GM19035 (cell line): Measurements from ENCODE around the gene TMEM109.
"Not testable (repeated sequence)": the region's sequence is repeated elsewhere in the genome, so short reads cannot be mapped to it uniquely, and the experiment has no call there.

Experiments used
- ATAC-seq: cut with Tn5 transposase; IDR thresholded peaks from one replicate; pipeline ENCODE4 v1.9.1; 2021; ENCODE audit not compliant: unreplicated experiment

Gene TMEM109

GRCh38 chr11:60909680-60910280 is 4.2 kb upstream of the TMEM109 start:
- ATAC-seq: not testable (repeated sequence)

GRCh38 chr11:60910281-60910687 is 3.7 kb upstream of the TMEM109 start:
- ATAC-seq: peak; percentile 35

- no peak for ATAC-seq
Measured at GRCh38 chr11:60910711-60911380, 3.1 kb upstream of the TMEM109 start.

DNA sequence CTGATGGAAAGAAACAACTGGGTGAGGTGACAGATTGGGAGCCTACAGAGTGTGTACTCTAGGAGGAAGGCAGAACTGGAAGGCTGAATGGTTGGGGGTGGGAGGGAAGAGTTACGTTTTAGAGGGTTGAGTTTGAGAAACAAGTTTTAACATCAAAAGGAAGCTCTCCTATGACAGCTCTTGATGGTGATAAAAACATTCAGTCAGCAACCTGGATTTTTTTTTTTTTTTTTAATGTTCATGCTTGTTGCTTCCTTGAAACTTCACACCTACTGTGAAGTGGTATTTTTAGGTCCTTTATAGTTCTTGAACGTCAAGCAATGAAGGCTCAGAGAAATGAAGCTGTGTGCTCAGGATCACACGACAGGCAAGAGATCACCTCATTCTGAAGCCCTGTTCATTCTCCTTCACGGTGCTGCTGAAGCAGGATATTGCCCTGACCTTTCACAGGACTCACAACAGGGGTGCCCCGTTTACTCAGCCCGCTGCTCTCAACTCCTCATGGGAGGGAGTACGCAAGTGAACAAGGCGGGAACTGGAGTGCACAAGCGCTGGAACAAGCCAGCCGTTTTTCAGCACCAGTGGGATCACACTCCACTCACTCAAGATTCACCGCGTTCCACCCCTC is 1.6 kb upstream of the TMEM109 start:
- no peak for ATAC-seq

- ATAC-seq: no peak
Measured at GRCh38 chr11:60912851-60913528, 968 bp upstream of the TMEM109 start.

- ATAC-seq: peak; percentile 4
Measured at GRCh38 chr11:60914633-60915247, 782 bp downstream of the TMEM109 start.

- peak; percentile 40 for ATAC-seq
Measured at GRCh38 chr11:60915248-60915914, 1.4 kb downstream of the TMEM109 start.

DNA sequence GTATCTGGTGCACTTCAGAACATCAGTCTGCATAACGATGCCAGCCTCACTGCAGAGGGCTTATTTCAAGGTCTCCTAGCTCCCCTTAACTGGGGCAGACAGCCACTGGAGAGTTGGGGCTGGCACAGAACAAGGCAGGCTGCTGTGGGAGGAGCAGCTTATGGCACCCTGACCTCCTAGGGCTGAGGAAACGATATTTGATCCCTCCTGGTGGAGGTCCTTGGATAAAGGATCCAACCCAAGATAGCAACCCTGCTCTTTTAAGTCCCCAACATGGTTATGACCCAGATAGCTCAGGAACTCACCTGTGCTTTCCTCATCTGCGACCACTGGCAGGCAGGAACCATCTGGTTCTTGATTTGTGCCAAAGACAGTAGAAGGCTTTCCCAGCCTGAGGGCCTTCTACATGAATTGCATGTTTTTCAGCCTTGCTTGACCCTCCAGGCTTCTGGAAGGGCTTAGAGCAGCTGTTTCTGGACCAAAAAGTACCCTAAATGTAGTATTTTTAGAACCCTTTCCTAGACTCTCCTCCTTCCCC is 2.8 kb downstream of the TMEM109 start:
- no peak for ATAC-seq

GRCh38 chr11:60917267-60917666 is 3.3 kb downstream of the TMEM109 start:
- no peak for ATAC-seq

DNA sequence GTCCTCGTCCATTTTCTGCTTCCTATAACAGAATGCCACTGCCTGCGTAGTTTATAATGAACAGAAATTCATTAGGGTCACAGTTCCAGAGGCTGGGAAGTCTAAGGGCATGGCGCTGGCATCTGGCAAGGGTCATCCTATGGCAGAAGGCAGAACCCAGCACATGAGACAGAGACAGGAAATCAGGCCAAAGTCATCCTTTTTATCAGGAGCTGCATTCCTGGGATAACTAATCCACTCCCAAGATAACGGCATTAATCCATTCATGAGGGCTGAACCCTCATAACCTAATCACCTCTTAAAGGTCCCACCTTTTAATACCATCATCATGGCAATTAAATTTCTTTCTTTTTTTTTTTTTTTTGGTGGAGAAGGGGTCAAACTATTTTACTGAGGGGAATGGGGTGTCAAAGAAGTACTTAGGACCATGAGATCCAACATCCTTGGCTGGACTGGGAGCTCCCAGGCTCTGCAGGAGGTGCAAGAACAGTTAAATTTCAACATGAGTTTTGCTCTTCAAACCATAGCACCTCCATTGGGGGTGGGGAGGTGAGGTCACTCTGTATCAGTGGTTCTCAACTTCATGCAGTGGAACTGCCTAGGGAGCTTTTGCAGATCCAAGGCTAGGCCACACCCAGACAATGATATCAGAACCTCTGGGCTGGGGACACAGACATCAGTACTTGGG is 4.4 kb downstream of the TMEM109 start:
- no peak for ATAC-seq

GRCh38 chr11:60918939-60919265 is 4.9 kb downstream of the TMEM109 start:
- ATAC-seq: no peak

DNA sequence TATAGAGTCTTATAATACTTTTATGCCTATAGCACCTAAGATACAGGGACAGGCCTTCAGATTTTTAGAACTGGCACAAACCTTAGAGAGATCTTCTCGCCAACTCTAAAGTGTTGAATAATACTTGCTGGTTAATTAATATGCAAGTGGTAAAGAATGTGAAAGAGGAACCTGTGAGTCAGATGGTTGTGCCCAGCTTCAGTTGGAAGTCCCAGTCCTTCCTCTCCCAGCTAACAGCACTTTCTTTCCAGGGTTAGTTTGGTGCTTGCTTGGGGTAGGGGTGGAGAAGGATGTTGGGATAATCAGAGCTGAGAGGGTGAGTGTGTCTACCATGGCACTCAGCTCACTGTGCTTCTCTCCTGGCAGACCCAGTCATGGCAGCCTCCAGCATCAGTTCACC is 5.4 kb downstream of the TMEM109 start:
- no peak for ATAC-seq

DNA sequence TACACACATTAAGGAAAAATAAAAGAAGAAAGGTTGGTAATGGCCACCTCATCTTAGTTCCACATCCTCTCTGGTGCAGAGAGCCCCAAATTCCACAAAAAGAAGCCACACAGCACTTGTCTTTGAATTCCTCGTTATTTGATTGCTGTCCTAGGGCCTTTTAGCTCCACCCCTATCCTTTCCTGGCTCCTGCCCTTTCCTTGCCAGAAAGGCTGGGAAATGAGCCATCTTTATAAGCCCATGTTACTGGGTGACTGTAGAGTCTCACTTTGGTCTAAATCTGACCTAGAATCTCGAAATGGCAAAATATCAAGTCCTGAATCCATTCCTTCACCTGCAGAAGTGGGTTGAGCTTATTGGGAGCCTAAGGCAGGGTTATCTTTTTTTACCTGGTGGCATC is 6.0 kb downstream of the TMEM109 start:
- ATAC-seq: no peak

DNA sequence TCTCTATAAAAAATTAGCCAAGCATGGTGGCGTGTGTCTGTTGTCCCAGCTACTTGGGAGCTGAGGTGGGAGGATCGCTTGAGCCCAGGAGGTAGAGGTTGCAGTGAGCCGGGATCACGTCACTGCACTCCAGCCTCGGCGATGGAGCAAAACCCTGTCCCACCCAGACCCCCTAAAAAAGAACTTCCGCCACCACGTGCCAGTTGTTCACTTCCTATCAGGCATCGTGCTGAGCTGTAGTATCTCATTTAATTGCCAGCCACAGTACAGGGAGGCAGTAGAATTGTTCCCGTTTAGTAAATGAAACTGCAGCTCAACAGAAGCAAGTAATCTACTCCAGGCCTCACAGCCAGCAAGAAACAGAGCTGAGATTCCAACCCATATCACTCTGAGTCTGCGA is 7.3 kb downstream of the TMEM109 start:
- no peak for ATAC-seq

GRCh38 chr11:60921777-60922335 is 7.9 kb downstream of the TMEM109 start:
- no peak for ATAC-seq

DNA sequence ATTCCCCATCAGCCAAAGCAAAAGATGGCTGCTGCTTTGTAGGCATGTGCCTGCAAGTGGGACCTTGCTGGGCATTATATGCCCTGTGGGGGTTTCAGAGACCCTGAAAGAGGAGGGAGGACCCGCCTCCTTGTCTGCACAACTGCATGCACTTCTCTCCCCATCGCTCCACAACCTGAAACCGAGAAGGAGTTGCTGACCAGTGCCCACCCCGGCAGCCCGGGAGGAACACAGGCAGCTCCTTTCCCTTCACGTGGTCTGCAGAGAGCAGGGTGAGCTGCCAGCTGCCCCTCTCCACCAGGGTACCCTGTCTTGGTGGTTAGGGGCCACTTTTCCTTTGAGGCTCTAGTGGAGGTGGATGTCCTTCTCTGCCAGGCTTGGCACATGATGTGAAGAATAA is 8.9 kb downstream of the TMEM109 start:
- ATAC-seq: no peak

DNA sequence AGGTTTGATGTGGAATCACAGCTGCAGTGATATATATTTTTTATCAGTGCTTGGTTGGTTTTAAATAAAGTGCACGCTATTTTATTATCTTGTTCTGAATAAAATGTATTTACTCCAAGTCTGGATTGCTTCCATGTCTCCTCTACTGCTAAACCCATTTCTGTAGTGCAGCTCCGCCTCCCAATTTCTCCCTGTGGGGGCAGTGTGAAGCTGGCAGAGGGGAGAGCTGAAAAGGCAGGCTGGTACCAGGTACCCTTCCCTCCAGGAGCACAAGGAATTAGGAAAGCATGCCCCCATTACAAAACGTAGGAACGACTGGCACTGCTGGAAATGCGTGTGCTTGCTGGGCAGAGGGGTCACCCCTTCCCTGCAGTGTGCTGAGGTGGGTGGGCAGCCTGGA is 9.4 kb downstream of the TMEM109 start:
- no peak for ATAC-seq

GRCh38 chr11:60923800-60924109 is 9.8 kb downstream of the TMEM109 start:
- ATAC-seq: no peak

DNA sequence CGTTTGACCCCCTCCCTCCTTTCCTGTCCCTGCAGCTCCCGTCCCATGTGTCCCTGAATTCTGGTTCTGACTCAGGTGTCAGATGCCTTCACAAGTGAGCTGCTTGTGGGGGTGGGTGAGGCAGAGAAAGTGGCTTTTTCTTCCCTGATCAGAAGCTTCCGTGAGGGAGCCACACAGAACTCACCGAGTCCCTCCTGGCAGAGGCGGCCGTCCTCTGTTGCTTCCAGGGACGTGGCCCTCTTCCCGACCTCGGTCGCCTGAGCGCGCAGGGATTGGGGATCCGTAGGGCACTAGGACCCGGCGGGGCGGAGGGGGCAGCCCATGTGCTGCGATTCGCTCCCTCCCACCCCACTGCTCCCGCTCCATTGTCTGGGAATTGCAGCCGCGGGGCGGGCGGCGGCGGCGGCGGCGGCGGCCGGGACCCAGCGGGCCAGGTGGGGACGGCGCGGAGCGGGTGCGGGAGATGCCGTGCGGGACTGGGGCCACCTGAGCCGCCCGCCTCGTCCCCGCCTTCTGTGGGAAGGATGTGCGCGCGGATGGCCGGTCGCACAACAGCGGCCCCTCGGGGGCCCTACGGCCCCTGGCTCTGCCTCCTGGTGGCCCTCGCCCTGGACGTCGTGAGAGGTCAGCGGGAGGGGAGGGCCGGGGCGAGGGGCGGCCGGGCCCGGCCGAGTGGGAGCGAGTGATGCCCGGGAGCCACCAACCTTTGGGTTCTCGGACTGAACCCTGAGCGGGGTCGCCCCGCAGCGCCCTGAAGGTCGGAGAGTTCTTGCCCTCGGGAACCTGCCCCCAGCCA is 10.3 kb downstream of the TMEM109 start, which contains the start of gene TMEM132A:
TMEM132A (plus strand) TSS at position 351 of the 796 bp plus-strand sequence; CDS start at position 525, 174 bp downstream.
- ATAC-seq: no peak
